ENCODE results near the gene NOC2L. TPM values are rescaled to one million over a fixed set of nuclear protein-coding genes. Genes with fewer than 3 reads are reported as not detected.
A peak's percentile ranks its signal among the peaks of the same experiment; 100 is the strongest.

Gene NOC2L
- total and polyA plus RNA-seq, 9 of the 15 experiments (the other 6 are each of a cell fraction or from before 2014, with no cell fraction given): 4.0 to 410 (median 200) TPM

- Histone ChIP-seq H2AFZ (ENCODE audit: low read depth, low read length) (no peak overlapping the region), H3K79me2 (ENCODE audit: control insufficient read depth, insufficient read depth, low read length) (peaks cover 16% of the 10 kb centered on the region; the same call in 2 of the 3 replicates), H3K4me3 (no peak overlapping the region), H3K27me3 (ENCODE audit: control insufficient read depth in 2 of 2, insufficient read depth in 2 of 2, low read length in 2 of 2) (no peaks in the 10 kb centered on the region), H3K9ac (ENCODE audit: insufficient read depth in 1 of 2, low read depth in 2 of 2, low read length in 2 of 2) (peak overlapping the region in 1 of 2 experiments; percentile 90; a peak in 2 of 4 replicates), H3K36me3 (ENCODE audit: control insufficient read depth, insufficient read depth, low read length) (no peaks in the 10 kb centered on the region), H3K4me1 (replicated peaks in 1 of 2; ENCODE audit: control insufficient read depth in 2 of 2, insufficient read depth in 2 of 2, low read length in 2 of 2) (peaks cover 39 to 78% of the 10 kb centered on the region in 2 experiments), H3K4me2 (ENCODE audit: insufficient read depth, low read length) (no peak overlapping the region; the same call in 1 of the 2 replicates), H3K9me1 (ENCODE audit: control insufficient read depth, insufficient read depth, low read length) (no peaks in the 10 kb centered on the region), H3K27ac (ENCODE audit: extremely low read depth, low read depth, low read length) (no peak overlapping the region), H3K9me3 (replicated peaks; ENCODE audit: control insufficient read depth, insufficient read depth, low read depth, low read length) (no peaks in the 10 kb centered on the region; the same call in none of the 2 replicates), H4K20me1 (replicated peaks; ENCODE audit: control insufficient read depth, insufficient read depth, low read length) (0 out of 2 replicates have a peak, but pooled peaks cover 4% of the 10 kb centered on the region)
- intact Hi-C loops (cut with micrococcal nuclease) (loop anchor here (5.0 kb wide), 1 partner anchor 58 kb away; no protein-coding TSS in a partner anchor), in situ Hi-C loops (cut with MboI) (no loop called here)
- BruUV-seq (replicated peaks): no TSS peak
- no peak for ATAC-seq
- FAIRE-seq: no peak
- peak in 3 of 4 experiments; percentile 12 to 46 (median 30) for DNase-seq (ENCODE audit: extremely low read depth in 1 of 4, low spot score in 3 of 4)
- CTCF ChIA-PET (ENCODE audit: low intra/inter-chr PET ratio): no interaction called here
- POLR2A ChIA-PET: interaction anchor here (0.6 to 2.6 kb wide), 3 partner anchors 10 to 20 kb away, joined by 3 to 9 read pairs (median 4); partner anchors contain the start of gene ISG15
- 77% methylated on average over 12 of the region's 22 CpGs for WGBS (ENCODE audit: insufficient coverage, low coverage, missing lambda C conversion rate)
- TF ChIP-seq ZNF639 (CRISPR knock-in tag; conservative IDR thresholded peaks at IDR 0.05 in 1 of 2, IDR thresholded peaks at IDR 0.05 in 1 of 2) (no peak), ZSCAN32 (CRISPR knock-in tag; IDR thresholded peaks at IDR 0.05) (no peak), ZBTB12 (CRISPR knock-in tag; IDR thresholded peaks at IDR 0.05) (no peak), POLR2G (IDR thresholded peaks at IDR 0.05; ENCODE audit: low read depth, low read length) (0 out of 2 replicates have a peak, but pooled peaks have one; percentile 11), NCOA6 (IDR thresholded peaks at IDR 0.05) (no peak), KHSRP (IDR thresholded peaks at IDR 0.05) (no peak), ZNF445 (CRISPR knock-in tag; IDR thresholded peaks at IDR 0.05; ENCODE audit: low read depth) (no peak), ERF (CRISPR knock-in tag; IDR thresholded peaks at IDR 0.05) (no peak), GABPB1 (CRISPR knock-in tag; IDR thresholded peaks at IDR 0.05) (peak; percentile 19; the same call in 1 of the 2 replicates), ZBTB5 (IDR thresholded peaks at IDR 0.05) (no peak), FOXK2 (conservative IDR thresholded peaks at IDR 0.05 in 1 of 2, IDR thresholded peaks at IDR 0.05 in 1 of 2; ENCODE audit: low read depth in 2 of 2) (no peak), CLOCK (CRISPR knock-in tag; IDR thresholded peaks at IDR 0.05; ENCODE audit: borderline replicate concordance) (no peak), ZNF316 (IDR thresholded peaks at IDR 0.05) (peak; percentile 8; the same call in 1 of the 2 replicates), MTA1 (IDR thresholded peaks at IDR 0.05; ENCODE audit: borderline replicate concordance) (0 out of 2 replicates have a peak, but pooled peaks have one; percentile 19)
These were observed 44.8 kb upstream of the NOC2L start for GRCh38 chr1:1003618-1004419.
